ENCODE measurements around the gene RPS17. TPM values are rescaled to one million over a fixed set of nuclear protein-coding genes. Genes with fewer than 3 reads are reported as not detected.

Gene RPS17
- total RNA-seq, 6 experiments from 2014 or later, result 503 to 807 (median 550) TPM

DNA sequence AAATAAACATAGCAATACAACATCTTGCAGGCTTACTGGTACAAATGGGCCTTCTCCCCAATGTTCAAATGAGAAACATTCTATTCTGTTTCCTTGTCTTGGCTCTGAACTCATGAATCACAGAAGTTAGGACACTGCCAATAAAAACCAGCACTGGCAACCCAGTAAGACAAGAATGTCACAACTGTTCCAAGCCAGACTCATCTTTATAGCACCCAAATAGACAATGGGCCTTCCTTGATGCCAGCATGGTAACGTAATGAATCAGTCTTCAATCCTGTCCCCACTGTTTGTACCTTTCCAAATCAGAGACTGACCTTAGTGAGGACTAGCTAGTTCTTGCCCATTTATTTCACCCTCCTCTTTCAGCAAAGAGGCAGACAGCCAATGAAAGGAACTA, 14.1 kb upstream of the RPS17 start:
- no peaks in the 10 kb centered on the region for H3K36me3 ChIP-seq
- intact Hi-C loops (cut with DNase I), result no loop called here
- WGBS (ENCODE audit: insufficient coverage, low coverage, low lambda C conversion rate, missing lambda C conversion rate), result 92% methylated on average over 1 of the region's 1 CpG
- no peak overlapping the region for H3K4me3 ChIP-seq
- DNase-seq (no peak), ATAC-seq (no peak)
- H3K27me3 ChIP-seq, result no peaks in the 10 kb centered on the region
- H3K9me3 ChIP-seq, result no peaks in the 10 kb centered on the region
- H3K27ac ChIP-seq, result no peak overlapping the region
- H3K4me1 ChIP-seq, result no peaks in the 10 kb centered on the region
- TF ChIP-seq POLR2A (IDR thresholded peaks at IDR 0.05), result no peak
- TF ChIP-seq, protein P1, sequence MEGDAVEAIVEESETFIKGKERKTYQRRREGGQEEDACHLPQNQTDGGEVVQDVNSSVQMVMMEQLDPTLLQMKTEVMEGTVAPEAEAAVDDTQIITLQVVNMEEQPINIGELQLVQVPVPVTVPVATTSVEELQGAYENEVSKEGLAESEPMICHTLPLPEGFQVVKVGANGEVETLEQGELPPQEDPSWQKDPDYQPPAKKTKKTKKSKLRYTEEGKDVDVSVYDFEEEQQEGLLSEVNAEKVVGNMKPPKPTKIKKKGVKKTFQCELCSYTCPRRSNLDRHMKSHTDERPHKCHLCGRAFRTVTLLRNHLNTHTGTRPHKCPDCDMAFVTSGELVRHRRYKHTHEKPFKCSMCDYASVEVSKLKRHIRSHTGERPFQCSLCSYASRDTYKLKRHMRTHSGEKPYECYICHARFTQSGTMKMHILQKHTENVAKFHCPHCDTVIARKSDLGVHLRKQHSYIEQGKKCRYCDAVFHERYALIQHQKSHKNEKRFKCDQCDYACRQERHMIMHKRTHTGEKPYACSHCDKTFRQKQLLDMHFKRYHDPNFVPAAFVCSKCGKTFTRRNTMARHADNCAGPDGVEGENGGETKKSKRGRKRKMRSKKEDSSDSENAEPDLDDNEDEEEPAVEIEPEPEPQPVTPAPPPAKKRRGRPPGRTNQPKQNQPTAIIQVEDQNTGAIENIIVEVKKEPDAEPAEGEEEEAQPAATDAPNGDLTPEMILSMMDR (IDR thresholded peaks at IDR 0.05), result no peak

DNA sequence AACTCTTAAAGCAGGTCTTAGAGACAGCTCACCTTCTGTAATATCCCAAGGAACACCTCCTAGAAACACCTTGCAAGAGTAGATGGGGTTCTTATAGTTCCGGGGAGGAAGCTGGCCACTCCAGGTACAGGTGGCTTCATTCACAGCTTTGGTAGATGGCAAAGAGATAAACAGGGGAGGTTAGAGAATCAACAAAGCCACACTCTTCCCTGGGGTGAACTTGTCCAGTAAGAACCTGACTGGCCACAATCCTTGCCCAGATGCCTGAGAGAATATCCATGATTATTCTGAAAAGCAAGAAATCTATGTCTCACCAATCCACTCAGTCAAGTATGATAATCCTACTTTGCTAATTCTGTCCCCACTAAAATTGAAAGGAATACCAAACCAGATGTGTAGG, 13.6 kb upstream of the RPS17 start:
- DNase-seq, result no peak
- H3K36me3 ChIP-seq, result no peaks in the 10 kb centered on the region
- no peak overlapping the region for H3K27ac ChIP-seq
- no peak for ATAC-seq
- no peak overlapping the region for H3K4me3 ChIP-seq
- 14% methylated on average over 1 of the region's 1 CpG for WGBS (ENCODE audit: insufficient coverage, low coverage, low lambda C conversion rate, missing lambda C conversion rate)
- no peaks in the 10 kb centered on the region for H3K9me3 ChIP-seq
- H3K27me3 ChIP-seq, result no peaks in the 10 kb centered on the region
- H3K4me1 ChIP-seq, result no peaks in the 10 kb centered on the region
- TF ChIP-seq, protein P1 (IDR thresholded peaks at IDR 0.05), result no peak
- TF ChIP-seq POLR2A (IDR thresholded peaks at IDR 0.05), result no peak
- intact Hi-C loops (cut with DNase I), result no loop called here

DNA sequence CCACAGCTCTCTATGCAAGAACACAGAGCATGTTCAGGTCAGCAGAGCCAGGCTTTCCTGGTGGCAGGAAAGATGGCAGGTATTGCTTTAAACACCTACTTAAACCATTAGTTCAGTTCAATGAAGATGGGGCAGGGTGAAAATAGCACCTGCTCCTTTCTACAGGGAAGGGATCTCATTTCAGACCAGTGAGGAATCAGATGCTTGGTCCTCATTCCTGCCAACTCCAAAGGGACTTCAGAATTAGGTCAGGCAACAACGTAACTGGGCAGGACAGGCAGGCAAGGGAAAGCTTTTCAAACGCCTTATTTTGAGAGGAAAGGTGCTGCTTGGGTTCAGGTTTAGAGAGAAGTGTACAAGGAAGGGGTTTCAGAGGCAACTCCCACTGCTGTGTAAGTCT, 12.6 kb upstream of the RPS17 start:
- no peak overlapping the region for H3K4me3 ChIP-seq
- DNase-seq (no peak), ATAC-seq (no peak)
- no peaks in the 10 kb centered on the region for H3K9me3 ChIP-seq
- H3K4me1 ChIP-seq, result no peaks in the 10 kb centered on the region
- intact Hi-C loops (cut with DNase I), result no loop called here
- no peaks in the 10 kb centered on the region for H3K27me3 ChIP-seq
- H3K27ac ChIP-seq, result no peak overlapping the region
- no peaks in the 10 kb centered on the region for H3K36me3 ChIP-seq
- WGBS (ENCODE audit: insufficient coverage, low coverage, low lambda C conversion rate, missing lambda C conversion rate), result 21% methylated on average over 2 of the region's 2 CpGs
- TF ChIP-seq POLR2A (IDR thresholded peaks at IDR 0.05), result no peak
- TF ChIP-seq, protein P1 (IDR thresholded peaks at IDR 0.05), result no peak

DNA sequence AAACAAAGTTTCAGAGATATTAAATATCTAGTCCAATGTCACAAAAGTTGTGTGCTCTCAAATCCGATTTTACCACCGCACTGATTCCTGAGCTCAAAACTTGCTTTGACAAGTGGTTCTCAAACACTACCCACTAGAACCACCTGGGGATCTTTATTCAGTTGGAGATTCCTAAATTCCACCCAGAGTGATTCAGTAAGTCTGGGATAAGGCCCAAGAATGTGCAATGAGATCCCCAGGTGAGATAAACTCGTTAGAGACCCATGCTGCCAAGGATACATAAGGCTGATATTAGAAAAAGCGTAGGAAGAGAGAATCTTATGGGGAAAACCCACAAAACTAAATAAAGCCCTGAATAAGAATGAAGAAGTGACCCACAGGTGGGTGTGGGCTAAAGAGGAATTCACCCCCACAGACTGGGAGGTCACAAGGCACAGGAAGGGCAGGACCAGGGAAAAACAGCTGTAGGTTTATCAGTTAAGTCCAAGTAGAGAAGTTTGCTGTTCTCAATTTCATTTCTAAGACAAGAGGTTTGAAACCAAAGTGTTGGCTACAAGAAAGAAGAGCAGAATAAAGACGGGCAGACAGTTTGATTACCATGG, 11.5 kb upstream of the RPS17 start:
- WGBS (ENCODE audit: insufficient coverage, low coverage, low lambda C conversion rate, missing lambda C conversion rate), result 53% methylated on average over 5 of the region's 5 CpGs
- DNase-seq (no peak), ATAC-seq (no peak)
- Histone ChIP-seq H3K9me3 (no peaks in the 10 kb centered on the region), H3K27me3 (no peaks in the 10 kb centered on the region), H3K4me3 (no peak overlapping the region), H3K4me1 (no peaks in the 10 kb centered on the region), H3K27ac (no peak overlapping the region), H3K36me3 (no peaks in the 10 kb centered on the region)
- intact Hi-C loops (cut with DNase I), result no loop called here
- no peak for TF ChIP-seq POLR2A (IDR thresholded peaks at IDR 0.05)
- TF ChIP-seq, protein P1 (IDR thresholded peaks at IDR 0.05), result no peak
